ENCODE data around the gene PPIG.
"Not testable (repeated sequence)": the region's sequence is repeated elsewhere in the genome, so short reads cannot be mapped to it uniquely, and the experiment has no call there.

The PPIG gene

DNA sequence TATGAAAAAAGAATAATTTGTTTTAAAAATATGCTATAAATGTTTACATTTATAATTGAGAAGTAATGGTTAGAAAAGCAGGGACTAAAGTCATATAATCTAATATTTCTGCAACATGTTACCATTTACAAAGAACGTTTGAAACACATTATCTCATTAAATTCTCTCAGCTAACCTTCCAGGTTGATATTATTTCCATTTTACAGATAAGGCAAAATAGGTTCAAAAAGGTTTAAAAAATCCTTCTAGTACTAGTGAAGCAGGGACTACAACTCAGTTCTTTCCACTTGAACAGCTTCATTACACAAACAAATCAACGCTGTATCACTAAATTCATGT is 11.4 kb upstream of the PPIG start:
- H3K36me3 ChIP-seq (replicated peaks), result no peaks in the 10 kb centered on the region
- H3K4me3 ChIP-seq (ENCODE audit: low read depth, low read length), result peak overlapping the region; percentile 87
- no peaks in the 10 kb centered on the region for H3K27me3 ChIP-seq (replicated peaks)
- in situ Hi-C loops (cut with HindIII; ENCODE audit: low pct_ligation_motif_present, low sequenced_read_pairs), result no loop called here
- H3K27ac ChIP-seq, result peak overlapping the region; percentile 61
- no peak for DNase-seq
- TF ChIP-seq, protein P1, sequence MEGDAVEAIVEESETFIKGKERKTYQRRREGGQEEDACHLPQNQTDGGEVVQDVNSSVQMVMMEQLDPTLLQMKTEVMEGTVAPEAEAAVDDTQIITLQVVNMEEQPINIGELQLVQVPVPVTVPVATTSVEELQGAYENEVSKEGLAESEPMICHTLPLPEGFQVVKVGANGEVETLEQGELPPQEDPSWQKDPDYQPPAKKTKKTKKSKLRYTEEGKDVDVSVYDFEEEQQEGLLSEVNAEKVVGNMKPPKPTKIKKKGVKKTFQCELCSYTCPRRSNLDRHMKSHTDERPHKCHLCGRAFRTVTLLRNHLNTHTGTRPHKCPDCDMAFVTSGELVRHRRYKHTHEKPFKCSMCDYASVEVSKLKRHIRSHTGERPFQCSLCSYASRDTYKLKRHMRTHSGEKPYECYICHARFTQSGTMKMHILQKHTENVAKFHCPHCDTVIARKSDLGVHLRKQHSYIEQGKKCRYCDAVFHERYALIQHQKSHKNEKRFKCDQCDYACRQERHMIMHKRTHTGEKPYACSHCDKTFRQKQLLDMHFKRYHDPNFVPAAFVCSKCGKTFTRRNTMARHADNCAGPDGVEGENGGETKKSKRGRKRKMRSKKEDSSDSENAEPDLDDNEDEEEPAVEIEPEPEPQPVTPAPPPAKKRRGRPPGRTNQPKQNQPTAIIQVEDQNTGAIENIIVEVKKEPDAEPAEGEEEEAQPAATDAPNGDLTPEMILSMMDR (IDR thresholded peaks at IDR 0.05; ENCODE audit: low read depth, low read length, missing control alignments), result no peak

DNA sequence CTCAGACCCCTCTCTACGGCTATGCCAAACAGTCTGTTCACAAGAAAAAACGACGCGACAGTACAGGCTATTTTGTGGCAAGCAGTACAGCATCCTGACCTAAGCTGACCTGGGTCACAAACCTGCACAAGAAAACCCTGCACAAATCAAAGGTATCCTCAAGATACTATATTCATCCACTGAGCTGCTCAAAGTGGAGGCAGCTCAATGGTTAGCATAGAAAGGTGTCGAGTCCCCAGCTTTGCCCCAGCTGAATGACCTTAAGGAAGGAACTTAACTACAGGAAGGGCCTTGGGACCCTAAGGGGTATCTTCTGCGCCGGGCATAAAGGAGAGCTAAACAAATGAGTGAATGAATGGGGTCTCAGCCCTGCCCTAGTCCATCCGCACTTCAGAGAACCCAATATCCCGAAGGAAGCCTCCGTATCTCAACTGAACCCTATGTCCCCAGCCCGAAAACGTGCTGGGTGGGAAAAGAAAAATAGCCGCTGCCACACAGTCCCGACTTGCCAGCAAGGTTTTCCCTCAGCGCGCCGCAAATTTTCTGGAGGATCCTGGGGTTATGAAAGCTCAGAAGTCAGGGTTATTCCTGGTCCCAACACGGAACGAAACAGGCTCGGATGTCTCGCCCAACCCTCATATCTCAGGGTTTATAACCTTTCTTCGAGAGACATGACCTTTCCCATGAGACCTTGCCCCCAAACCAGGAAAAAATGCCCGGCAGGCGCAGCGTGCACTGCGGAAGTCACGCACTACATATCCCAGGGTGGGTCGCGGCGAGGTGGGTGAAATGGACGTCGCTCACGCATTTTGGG is 10.8 kb upstream of the PPIG start, which contains the start of gene FASTKD1:
Gene FASTKD1 (minus strand): TSS at position 706 of the 814 bp plus-strand sequence. CDS start 1,836 bp downstream, outside the sequence.
- DNase-seq, result peak; percentile 90
- Histone ChIP-seq H3K4me3 (ENCODE audit: low read depth, low read length) (peak within 1 kb of the TSS; percentile 87), H3K27me3 (replicated peaks) (no peaks in the 10 kb centered on the region), H3K27ac (peak within 1 kb of the TSS; percentile 61), H3K36me3 (replicated peaks) (no peaks in the 10 kb centered on the region)
- in situ Hi-C loops (cut with HindIII; ENCODE audit: low pct_ligation_motif_present, low sequenced_read_pairs), result no loop called here
- TF ChIP-seq, protein P1 (IDR thresholded peaks at IDR 0.05; ENCODE audit: low read depth, low read length, missing control alignments), result no peak

GRCh38 chr2:169573974-169574299 is 10.2 kb upstream of the PPIG start:
- DNase-seq, result no peak
- no peaks in the 10 kb centered on the region for H3K27me3 ChIP-seq (replicated peaks)
- H3K36me3 ChIP-seq (replicated peaks), result no peaks in the 10 kb centered on the region
- in situ Hi-C loops (cut with HindIII; ENCODE audit: low pct_ligation_motif_present, low sequenced_read_pairs), result no loop called here
- H3K27ac ChIP-seq, result no peak overlapping the region
- H3K4me3 ChIP-seq (ENCODE audit: low read depth, low read length), result peak overlapping the region; percentile 87
- TF ChIP-seq, protein P1 (IDR thresholded peaks at IDR 0.05; ENCODE audit: low read depth, low read length, missing control alignments), result no peak

GRCh38 chr2:169574539-169574938 is 9.6 kb upstream of the PPIG start:
- H3K27me3 ChIP-seq (replicated peaks); H3K36me3 ChIP-seq (replicated peaks); in situ Hi-C loops (cut with HindIII; ENCODE audit: low pct_ligation_motif_present, low sequenced_read_pairs); H3K27ac ChIP-seq; H3K4me3 ChIP-seq (ENCODE audit: low read depth, low read length); DNase-seq: not testable (repeated sequence)

GRCh38 chr2:169575264-169575663 is 8.9 kb upstream of the PPIG start:
- in situ Hi-C loops (cut with HindIII; ENCODE audit: low pct_ligation_motif_present, low sequenced_read_pairs); H3K4me3 ChIP-seq (ENCODE audit: low read depth, low read length); H3K36me3 ChIP-seq (replicated peaks); DNase-seq; H3K27ac ChIP-seq; H3K27me3 ChIP-seq (replicated peaks): not testable (repeated sequence)

- TF ChIP-seq, protein P1 (IDR thresholded peaks at IDR 0.05; ENCODE audit: low read depth, low read length, missing control alignments), result no peak
- Histone ChIP-seq H3K27me3 (replicated peaks) (no peaks in the 10 kb centered on the region), H3K36me3 (replicated peaks) (no peaks in the 10 kb centered on the region), H3K4me3 (ENCODE audit: low read depth, low read length) (no peak overlapping the region), H3K27ac (no peak overlapping the region)
- in situ Hi-C loops (cut with HindIII; ENCODE audit: low pct_ligation_motif_present, low sequenced_read_pairs), result no loop called here
- DNase-seq, result no peak
Measured at GRCh38 chr2:169579044-169579443, 5.1 kb upstream of the PPIG start.

DNA sequence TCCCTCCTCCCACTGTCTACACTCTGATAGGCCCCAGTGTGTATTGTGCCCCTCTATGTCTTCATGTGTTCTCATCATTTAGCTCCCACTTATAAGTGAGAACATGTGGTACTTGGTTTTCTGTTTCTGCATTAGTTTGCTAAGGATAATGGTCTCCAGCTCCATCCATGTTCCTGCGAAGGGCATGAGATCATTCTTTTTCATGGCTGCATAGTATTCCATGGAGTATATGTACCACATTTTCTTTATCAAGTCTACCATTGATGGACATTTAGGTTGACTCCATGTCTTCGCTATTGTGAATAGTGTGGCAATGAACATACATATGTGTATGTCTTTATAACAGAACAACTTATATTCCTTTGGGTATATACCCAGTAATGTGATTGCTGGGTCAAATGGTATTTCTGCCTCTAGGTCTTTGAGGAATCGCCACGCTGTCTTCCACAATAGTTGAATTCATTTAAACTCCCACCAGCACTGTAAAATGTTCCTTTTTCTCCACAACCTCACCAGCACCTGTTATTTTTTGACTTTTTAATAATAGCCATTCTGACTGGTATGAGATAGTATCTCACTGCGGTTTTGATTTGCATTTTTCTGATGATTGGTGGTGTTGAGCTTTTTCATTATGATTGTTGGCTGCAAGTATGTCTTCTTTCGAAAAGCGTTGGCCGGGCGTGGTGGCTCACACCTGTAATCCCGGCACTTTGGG is 1.4 kb upstream of the PPIG start:
- H3K4me3 ChIP-seq (ENCODE audit: low read depth, low read length); H3K36me3 ChIP-seq (replicated peaks); H3K27ac ChIP-seq; in situ Hi-C loops (cut with HindIII; ENCODE audit: low pct_ligation_motif_present, low sequenced_read_pairs); H3K27me3 ChIP-seq (replicated peaks); DNase-seq: not testable (repeated sequence)
